ENCODE results near the gene MRPL55.
"Not testable (repeated sequence)": the region's sequence is repeated elsewhere in the genome, so short reads cannot be mapped to it uniquely, and the experiment has no call there.

Gene MRPL55

DNA sequence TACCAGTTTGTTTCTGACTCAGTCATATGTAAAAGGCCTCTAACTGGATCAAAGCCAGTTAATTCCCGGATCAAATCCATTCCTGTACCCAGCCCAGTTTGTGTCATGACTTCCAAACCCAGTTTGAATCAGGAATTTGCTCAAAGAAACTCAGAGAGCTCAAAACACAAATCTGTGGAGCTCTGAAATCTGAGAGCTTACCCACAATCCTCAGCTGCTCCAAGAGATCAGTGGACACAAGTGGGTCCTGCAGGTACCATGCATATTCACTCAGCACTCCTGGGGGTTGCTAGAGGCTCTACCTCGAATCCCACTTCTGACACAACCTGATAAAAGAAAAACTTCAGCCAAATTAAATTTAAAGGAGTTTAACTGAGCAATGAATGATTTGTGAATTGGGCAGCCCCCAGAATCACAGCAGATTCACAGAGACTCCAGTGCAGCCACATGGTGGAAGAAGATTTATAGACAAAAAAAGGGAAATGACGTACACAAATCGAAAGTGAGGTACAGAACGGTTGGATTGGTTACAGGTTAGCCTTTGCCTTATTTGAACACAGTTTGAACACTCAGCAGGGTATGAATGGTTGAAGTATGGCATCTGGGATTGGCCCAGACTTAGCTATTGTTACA lies 11.9 kb upstream of the MRPL55 start:
- DNase-seq, result no peak

GRCh38 chr1:228120351-228120750 lies 11.3 kb upstream of the MRPL55 start:
- DNase-seq, result no peak

DNA sequence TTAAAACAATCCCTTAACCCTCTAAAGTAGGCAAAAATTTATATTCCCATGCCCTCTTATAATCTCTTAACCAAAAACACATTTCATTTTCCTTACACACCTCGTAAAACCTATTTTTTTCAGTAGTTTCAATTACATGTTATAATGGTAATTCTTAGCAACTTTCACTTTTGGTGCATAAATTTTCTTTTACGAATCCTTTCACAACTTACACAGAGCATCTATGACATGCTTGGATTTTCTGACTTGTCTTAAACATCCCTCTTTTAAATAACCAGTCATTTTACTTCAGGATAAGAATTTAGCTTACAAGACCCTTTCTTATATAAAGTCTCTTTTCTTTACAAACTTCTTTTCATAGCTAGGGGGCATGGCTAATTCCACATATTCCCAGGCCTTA lies 8.9 kb upstream of the MRPL55 start:
- no peak for DNase-seq

GRCh38 chr1:228117335-228117734 lies 8.2 kb upstream of the MRPL55 start:
- DNase-seq, result no peak

GRCh38 chr1:228114827-228115226 lies 5.7 kb upstream of the MRPL55 start:
- no peak for DNase-seq

GRCh38 chr1:228112617-228113016 lies 3.5 kb upstream of the MRPL55 start:
- DNase-seq, result no peak

DNA sequence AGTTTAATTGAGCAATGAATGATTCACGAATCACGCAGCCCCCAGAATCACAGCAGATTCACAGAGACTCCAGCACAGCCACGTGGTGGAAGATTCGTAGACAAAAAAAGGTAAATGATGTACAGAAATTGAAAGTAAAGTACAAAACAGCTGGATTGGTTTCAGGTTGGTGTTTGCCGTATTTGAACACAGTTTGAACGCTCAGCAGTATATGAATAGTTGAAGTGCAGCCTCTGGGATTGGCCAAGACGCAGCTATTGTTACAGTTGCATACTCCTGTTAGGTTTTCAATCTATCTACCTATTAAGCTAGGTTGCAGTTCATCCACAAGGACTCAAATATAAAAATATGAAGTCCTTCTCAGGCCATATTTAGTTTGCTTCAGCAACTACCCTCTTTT lies 3.1 kb upstream of the MRPL55 start:
- DNase-seq, result no peak

DNA sequence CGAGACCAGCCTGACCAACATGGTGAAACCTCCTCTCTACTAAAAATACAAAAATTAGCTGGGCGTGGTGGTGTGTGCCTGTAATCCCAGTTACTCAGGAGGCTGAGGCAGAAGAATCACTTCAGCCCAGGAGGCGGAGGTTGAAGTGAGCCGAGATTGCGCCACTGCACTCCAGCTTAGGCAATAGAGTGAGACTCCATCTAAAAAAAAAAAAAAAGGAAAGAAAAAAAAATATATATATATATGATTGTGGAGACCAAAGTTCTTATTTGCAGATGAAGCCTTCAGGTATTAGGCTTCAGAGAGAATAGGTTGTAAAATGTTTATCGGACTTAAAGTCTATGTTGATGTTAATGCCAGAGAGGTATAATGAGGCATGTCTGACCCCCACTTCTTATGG lies 2.2 kb upstream of the MRPL55 start:
- not testable (repeated sequence) for DNase-seq

DNA sequence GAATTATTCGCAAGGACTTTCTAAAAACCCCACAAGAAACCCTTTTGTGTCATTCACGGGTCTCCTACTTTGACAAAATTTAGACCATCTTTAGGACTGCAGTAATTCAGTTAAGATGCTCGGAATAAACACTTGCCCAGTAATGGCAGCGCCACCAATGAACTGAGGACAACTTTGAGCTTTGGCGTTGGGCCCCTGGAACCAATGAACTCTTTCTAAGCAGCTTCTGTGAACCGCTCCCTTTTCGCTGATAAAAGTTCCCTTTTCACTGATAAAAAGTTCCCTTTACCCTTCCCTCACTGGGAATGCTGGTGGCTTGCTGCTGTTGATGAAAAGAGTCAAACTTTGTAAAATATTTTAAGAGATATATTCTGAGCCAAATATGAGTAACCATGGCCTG lies 1.5 kb upstream of the MRPL55 start:
- DNase-seq, result no peak

- no peak for DNase-seq
These were observed 926 bp upstream of the MRPL55 start for GRCh38 chr1:228109962-228110488.

- DNase-seq, result no peak
These were observed 392 bp downstream of the MRPL55 start for GRCh38 chr1:228108742-228109072.

- DNase-seq, result no peak
These were observed 926 bp downstream of the MRPL55 start for GRCh38 chr1:228108055-228108690.

GRCh38 chr1:228107636-228108035 lies 1.5 kb downstream of the MRPL55 start:
- no peak for DNase-seq

DNA sequence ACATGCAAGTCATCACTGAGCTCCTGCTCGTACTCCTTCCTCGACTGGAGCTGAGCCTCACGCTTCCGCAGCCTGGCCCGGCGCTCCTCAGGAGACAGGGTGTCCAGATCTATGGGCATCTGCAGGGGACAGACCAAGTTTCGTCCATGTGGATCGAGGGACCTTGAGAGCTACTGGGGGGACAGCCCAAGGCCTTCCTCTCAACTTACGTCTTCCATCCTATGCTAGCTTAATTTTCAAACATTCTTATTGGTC lies 2.4 kb downstream of the MRPL55 start:
- no peak for DNase-seq

DNA sequence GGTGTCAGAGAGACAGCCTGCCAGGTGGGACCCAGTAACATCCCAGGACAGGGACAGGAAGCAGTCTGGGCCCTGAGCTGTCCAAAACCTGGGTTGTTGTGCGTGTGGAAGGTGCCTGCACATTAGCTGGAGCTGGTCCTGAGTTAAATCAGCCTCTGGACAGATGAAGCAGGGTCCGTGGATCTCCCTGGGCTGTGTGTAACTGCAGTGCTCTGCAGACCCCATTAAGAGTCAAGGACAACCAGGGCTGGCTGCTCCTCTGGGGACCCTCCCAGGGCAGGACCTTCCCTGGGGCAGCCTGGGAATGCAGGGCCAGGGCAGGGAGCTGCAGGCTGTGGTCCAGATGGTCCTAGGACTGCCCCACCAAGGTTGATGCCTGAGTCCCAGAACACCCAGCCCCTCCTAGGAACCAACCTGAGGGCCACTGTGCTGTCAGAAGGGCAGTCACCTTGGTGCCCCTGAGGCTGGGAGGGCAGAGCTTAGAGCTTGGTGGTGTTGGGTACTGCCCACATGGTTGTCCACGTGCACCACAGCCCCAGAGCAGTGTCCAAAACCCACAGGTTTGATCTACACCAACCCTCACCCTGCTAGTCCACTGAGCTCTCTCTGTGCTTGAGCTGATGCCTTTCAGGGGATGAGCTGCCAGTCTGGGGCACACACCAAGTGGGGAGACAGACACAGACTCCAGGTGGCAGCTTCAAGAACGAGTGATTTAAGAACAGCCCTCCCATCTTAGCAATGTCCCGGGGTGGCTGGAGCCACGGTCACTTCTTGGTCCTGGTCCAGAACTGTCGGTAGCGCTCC lies 2.9 kb downstream of the MRPL55 start:
- DNase-seq, result no peak

- no peak for DNase-seq
These were observed 3.7 kb downstream of the MRPL55 start for GRCh38 chr1:228105270-228105995.

- no peak for DNase-seq
These were observed 4.4 kb downstream of the MRPL55 start for GRCh38 chr1:228104526-228105269.

GRCh38 chr1:228102791-228103620 lies 6.1 kb downstream of the MRPL55 start, which contains the start of gene C1orf35:
TSS of gene C1orf35 (minus strand) at chr1:228103325. CDS start at chr1:228103227, 98 bp downstream.
- peak; percentile 92 for DNase-seq

- DNase-seq, result peak; percentile 52
These were observed 6.9 kb downstream of the MRPL55 start for GRCh38 chr1:228101994-228102790.

DNA sequence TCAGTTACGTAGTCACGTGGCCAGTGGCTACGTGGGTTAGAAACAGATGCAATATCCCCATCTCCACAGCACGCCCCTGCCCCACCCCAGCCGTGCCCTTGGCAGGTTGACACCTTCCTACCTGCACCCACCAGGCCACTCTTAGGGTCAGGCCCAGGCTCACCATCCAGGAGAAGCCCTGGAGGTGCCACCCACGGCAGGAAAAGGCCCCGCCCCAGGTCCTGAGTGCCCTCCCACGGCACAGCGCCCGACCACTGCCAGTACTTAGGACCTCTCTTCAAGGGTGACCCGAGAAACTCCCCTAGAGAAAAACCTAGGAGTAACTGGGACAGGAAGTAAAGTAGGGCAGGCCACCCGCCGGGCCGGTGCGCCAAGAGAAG lies 7.5 kb downstream of the MRPL55 start:
- no peak for DNase-seq

All from activated gamma-delta T cell (primary cell).